Fibroblast of the aortic adventitia (primary cell): Measurements from ENCODE around the gene SLC2A11. TPM values are rescaled to one million over a fixed set of nuclear protein-coding genes. Genes with fewer than 3 reads are reported as not detected.
"Not testable (repeated sequence)": the region's sequence is repeated elsewhere in the genome, so short reads cannot be mapped to it uniquely, and the experiment has no call there.

ENCODE experiments used
- DNase-seq: peaks from one replicate; pipeline ENCODE4 v3.0.0-alpha.2; 2010; ENCODE audit warnings: low read depth
- H3K4me3 ChIP-seq: 2 replicates; pipeline ENCODE4 v1.5.1; 2011; ENCODE audit warnings: low read depth, mild to moderate bottlenecking, control low read depth, low read length, moderate library complexity
- CTCF ChIP-seq: IDR thresholded peaks from 2 replicates; pipeline ENCODE4 v1.5.1; 2011; ENCODE audit warnings: mild to moderate bottlenecking, low read length, control low read depth, inconsistent platforms; ENCODE audit not compliant: insufficient read depth
- total RNA-seq: library from RNA; depleted of rRNA; stranded (reverse); fragments of >200 nt; gene quantifications from 2 replicates; pipeline ENCODE4 v1.2.3, GENCODE V29; 2012; ENCODE audit warnings: low replicate concordance

Gene SLC2A11
- total RNA-seq, 1 donor = 11.4 TPM

DNA sequence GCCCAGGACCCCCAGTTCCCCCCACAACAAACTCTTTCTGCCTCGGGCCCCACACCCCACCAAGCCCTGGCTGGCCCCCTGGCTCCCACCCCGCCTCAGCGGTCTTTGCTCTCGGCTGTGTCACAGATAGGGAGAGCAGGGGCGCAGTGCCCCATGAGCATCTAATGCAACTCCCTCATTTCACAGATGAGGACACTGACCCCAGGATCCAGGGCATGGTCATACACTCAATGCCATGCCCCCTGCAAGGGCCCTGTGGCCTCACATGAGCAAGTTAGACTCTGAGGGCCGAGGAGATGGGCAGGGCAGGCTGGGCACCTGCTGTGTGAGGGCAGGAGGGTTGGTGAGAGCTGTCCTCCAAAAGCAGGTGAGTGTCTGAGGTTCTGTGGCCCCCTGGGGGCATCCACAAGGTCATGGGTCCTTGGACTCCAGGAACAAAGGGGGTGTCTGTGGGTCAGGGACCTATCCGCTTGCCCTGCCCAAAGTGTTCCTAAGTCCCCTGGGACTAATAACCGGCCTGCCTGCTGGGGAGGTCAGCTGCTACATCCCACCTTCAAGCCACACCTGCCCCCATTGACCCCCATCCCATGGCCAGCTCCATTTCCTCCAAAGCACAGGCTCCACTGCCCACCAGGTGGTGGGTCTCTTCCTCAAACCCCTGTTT is 39.0 kb downstream of the SLC2A11 start:
- H3K4me3 ChIP-seq = no peak overlapping the region
- no peak for TF ChIP-seq CTCF
- no peak for DNase-seq

GRCh38 chr22:23897320-23897719 is 39.6 kb downstream of the SLC2A11 start:
- no peak overlapping the region for H3K4me3 ChIP-seq
- DNase-seq = no peak
- TF ChIP-seq CTCF = no peak

DNA sequence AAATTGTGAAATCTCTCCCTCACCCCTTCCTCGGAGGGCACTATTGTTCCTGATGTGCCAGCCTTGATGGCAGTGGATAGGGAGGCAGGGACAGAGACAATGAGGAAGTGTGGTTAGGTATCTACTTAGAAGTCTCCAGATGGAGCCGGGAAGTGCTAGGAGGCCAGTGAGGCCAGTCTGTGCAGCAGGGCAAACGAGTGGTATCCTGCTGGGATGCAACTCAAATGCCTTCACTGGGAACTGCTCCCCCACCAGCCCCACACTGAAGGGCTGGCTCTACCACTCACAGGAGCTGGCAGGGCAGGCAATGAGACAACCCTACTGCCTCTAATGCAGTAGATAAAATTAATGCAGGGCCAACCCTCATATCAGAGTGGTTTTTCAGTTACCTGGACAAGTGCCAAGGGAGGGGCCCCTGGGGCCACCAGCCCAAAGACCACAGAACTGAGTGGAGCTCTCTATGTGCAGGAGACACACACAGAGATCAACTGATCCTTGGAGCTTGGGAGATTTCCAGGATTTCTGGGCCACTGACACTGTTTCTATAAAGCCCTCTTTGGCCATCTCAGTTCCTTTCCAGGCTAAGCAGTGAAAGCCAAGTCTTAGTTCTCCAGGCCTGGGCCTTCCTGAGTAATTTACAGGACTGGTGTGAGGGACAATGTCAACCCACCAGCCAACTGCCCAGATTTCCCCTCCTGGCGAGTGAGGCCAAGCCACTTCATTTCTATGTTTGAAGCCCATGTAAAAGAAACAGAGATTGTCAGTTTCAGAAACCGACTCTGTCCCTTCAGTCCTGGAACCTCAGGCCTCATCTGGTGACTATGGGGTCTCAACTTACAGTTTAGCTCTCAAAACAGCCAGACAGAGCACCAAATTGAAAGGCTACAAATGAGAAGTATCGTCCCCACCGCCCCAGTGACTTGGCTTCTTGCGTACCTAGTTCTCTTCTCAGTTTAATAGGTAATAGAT is 40.6 kb downstream of the SLC2A11 start:
- no peak for DNase-seq
- no peak for TF ChIP-seq CTCF
- no peak overlapping the region for H3K4me3 ChIP-seq

DNA sequence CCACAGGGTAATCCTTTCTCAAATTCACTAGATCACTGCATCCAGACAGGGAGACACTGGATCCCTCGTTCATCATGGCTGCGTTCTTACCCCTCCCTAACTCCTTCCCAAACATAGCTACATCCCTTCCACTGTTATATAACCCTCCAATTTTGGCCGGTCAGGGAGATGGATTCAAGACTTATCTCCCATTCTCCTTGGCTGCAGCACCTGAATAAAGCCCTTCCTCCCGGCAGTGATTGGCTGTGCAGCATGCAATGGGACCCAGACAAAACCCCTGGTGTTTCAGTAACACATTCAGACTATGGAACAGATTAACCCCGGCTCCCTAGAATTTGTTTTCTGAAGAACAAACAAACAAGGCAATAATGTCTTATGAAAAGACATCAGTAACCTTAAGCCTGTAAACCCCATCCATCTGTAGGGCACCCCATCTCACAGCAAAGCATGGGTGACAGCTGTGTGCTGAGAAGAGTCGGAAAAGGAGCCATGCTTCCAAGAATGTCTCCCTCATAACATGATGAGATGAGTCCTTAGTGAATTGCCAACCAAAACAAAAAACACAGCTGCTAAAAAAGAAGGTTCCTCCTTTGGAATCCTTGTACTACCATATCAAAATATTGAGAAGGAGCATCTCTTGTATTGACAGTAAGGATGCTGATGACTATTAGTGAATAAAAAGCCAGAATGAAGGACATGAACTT is 41.5 kb downstream of the SLC2A11 start:
- TF ChIP-seq CTCF = no peak
- H3K4me3 ChIP-seq = no peak overlapping the region
- DNase-seq = no peak

DNA sequence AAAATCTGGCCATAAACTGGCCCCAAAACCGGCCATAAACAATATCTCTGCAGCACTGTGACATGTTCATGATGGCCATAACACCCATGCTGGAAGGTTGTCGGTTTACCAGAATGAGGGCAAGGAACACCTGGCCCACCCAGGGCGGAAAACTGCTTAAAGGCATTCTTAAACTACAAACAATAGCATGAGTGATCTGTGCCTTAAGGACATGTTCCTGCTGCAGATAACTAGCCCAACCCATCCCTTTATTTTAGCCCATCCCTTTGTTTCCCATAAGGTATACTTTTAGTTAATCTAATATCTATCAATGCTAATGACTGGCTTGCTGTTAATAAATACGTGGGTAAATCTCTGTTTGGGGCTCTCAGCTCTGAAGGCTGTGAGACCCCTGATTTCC is 42.6 kb downstream of the SLC2A11 start:
- DNase-seq, H3K4me3 ChIP-seq: not testable (repeated sequence)

DNA sequence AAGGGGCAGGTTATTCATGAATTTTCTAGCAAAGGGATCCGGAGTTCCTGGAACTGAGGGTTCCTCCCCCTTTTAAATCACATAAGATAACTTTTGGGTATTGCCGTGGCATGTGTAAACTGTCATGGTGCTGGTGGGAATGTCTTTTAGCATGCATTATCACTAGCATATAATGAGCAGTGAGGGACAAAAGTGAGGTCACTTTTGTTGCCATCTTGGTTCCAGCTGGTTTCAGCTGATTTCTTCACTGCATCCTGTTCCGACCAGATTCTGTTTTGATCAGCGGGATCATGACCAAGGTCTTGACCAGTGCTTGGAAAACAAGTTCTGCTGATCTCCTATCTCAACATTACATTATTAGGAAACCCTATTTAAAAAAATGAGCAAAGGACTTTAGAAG is 43.9 kb downstream of the SLC2A11 start:
- no peak for DNase-seq
- H3K4me3 ChIP-seq = no peak overlapping the region
- TF ChIP-seq CTCF = no peak
